Measurements from ENCODE around the gene KLF11.

The KLF11 gene

DNA sequence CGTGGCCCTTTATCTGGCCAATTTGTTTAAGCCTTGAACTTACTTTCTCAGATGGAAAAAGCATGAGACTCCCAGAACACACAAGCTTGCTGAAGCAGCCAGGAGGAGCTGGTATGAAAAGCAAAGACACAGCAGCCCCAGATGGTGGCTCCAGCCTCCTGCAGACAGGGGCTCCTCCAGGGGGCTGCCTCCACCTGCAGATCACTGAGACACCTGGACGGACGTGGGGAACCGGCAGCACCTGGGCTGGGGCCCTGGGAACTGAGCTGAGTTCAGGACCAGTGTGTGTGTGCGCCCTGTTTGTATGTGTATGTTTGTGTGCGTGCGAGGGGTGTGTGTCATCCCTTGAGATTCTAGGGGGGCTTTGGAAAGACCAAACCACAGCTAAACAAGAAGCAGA is 28.2 kb downstream of the KLF11 start:
- no peaks in the 10 kb centered on the region for H3K9me3 ChIP-seq (ENCODE audit: control insufficient read depth, insufficient read depth, low read length)
- peaks cover 6% of the 10 kb centered on the region; the same call in 1 of the 2 replicates for H3K27me3 ChIP-seq (ENCODE audit: control insufficient read depth, low read length)
- H3K79me2 ChIP-seq (ENCODE audit: control insufficient read depth, low read length): no peaks in the 10 kb centered on the region
- H4K20me1 ChIP-seq (ENCODE audit: control insufficient read depth, insufficient read depth, low read depth, low read length): no peaks in the 10 kb centered on the region
- H3K4me2 ChIP-seq (ENCODE audit: low read length): no peak overlapping the region
- no peaks in the 10 kb centered on the region for H3K9me2 ChIP-seq (replicated peaks; ENCODE audit: control insufficient read depth, low read length)
- H3K36me3 ChIP-seq (ENCODE audit: control insufficient read depth, low read length): no peaks in the 10 kb centered on the region
- no peaks in the 10 kb centered on the region for H3F3A ChIP-seq (ENCODE audit: control insufficient read depth, insufficient read depth)
- H3K27ac ChIP-seq (ENCODE audit: low read depth, low read length): no peak overlapping the region
- peaks cover 16% of the 10 kb centered on the region for H3K4me1 ChIP-seq (ENCODE audit: control insufficient read depth, low read length)
- TF ChIP-seq EZH2phosphoT487 (IDR thresholded peaks at IDR 0.05; ENCODE audit: borderline replicate concordance, low read length) (no peak), CTCF (IDR thresholded peaks at IDR 0.05; ENCODE audit: low read depth, low read length, poor library complexity, severe bottlenecking) (no peak)
- H3K4me3 ChIP-seq (ENCODE audit: low read length): no peak overlapping the region

DNA sequence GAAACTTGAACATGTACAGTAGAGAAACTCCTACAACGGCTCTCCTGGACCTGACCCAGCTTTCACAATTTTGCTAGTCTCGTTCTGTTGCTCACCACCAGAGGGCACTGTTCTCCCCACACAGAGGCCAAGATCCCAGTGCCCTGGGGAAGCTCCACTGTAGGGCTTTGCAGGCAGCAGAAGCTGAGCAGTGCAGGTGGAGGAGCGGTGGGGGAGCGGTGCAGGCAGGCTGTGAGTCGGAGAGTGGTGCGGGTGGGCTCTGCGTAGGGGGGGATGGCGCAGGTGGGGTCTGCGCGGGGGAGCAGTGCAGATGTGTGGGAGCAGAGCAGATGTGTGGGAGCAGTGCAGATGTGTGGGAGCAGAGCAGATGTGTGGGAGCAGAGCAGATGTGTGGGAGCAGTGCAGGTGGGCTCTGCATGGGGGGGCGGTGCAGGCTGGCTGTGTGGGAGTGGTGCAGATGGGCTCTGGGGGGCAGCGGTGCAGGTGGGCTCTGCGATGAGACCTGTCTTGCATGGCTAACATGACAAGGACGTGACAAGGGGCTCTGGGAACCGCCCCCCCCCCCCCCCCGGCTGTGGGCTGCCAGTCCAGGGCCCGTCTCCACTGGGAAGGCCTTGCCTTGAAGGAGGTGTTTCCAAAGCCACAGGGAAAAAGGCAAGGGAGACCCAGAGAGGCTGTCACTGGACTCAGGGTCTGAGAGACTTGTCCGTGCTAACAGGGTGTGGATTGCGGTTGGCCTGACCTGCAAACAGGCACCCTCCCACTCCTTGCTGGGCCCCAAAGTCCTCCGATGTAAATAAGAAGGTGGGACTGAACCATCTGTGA is 29.5 kb downstream of the KLF11 start:
- H3K36me3 ChIP-seq (ENCODE audit: control insufficient read depth, low read length): no peaks in the 10 kb centered on the region
- no peaks in the 10 kb centered on the region for H3K9me3 ChIP-seq (ENCODE audit: control insufficient read depth, insufficient read depth, low read length)
- no peak overlapping the region for H3K27ac ChIP-seq (ENCODE audit: low read depth, low read length)
- peaks cover 16% of the 10 kb centered on the region for H3K4me1 ChIP-seq (ENCODE audit: control insufficient read depth, low read length)
- H3F3A ChIP-seq (ENCODE audit: control insufficient read depth, insufficient read depth): no peaks in the 10 kb centered on the region
- peak; percentile 89 for TF ChIP-seq CTCF (IDR thresholded peaks at IDR 0.05; ENCODE audit: low read depth, low read length, poor library complexity, severe bottlenecking)
- no peak for TF ChIP-seq EZH2phosphoT487 (IDR thresholded peaks at IDR 0.05; ENCODE audit: borderline replicate concordance, low read length)
- H3K79me2 ChIP-seq (ENCODE audit: control insufficient read depth, low read length): no peaks in the 10 kb centered on the region
- H4K20me1 ChIP-seq (ENCODE audit: control insufficient read depth, insufficient read depth, low read depth, low read length): no peaks in the 10 kb centered on the region
- no peak overlapping the region for H3K4me3 ChIP-seq (ENCODE audit: low read length)
- no peaks in the 10 kb centered on the region for H3K9me2 ChIP-seq (replicated peaks; ENCODE audit: control insufficient read depth, low read length)
- H3K27me3 ChIP-seq (ENCODE audit: control insufficient read depth, low read length): peaks cover 10% of the 10 kb centered on the region; the same call in 1 of the 2 replicates
- H3K4me2 ChIP-seq (ENCODE audit: low read length): peak overlapping the region; percentile 29; the same call in 1 of the 2 replicates

GRCh38 chr2:10073706-10074105 is 30.4 kb downstream of the KLF11 start:
- Histone ChIP-seq H3K36me3 (ENCODE audit: control insufficient read depth, low read length) (no peaks in the 10 kb centered on the region), H3K9me2 (replicated peaks; ENCODE audit: control insufficient read depth, low read length) (no peaks in the 10 kb centered on the region), H3K4me1 (ENCODE audit: control insufficient read depth, low read length) (peaks cover 20% of the 10 kb centered on the region), H3K27ac (ENCODE audit: low read depth, low read length) (no peak overlapping the region), H3K9me3 (ENCODE audit: control insufficient read depth, insufficient read depth, low read length) (no peaks in the 10 kb centered on the region), H3K27me3 (ENCODE audit: control insufficient read depth, low read length) (peaks cover 16% of the 10 kb centered on the region), H3K4me3 (ENCODE audit: low read length) (no peak overlapping the region), H3K4me2 (ENCODE audit: low read length) (no peak overlapping the region), H3K79me2 (ENCODE audit: control insufficient read depth, low read length) (no peaks in the 10 kb centered on the region), H4K20me1 (ENCODE audit: control insufficient read depth, insufficient read depth, low read depth, low read length) (no peaks in the 10 kb centered on the region), H3F3A (ENCODE audit: control insufficient read depth, insufficient read depth) (no peaks in the 10 kb centered on the region)
- TF ChIP-seq EZH2phosphoT487 (IDR thresholded peaks at IDR 0.05; ENCODE audit: borderline replicate concordance, low read length) (no peak), CTCF (IDR thresholded peaks at IDR 0.05; ENCODE audit: low read depth, low read length, poor library complexity, severe bottlenecking) (no peak)

All from DOHH2 (cell line).